GM18868 (cell line): ENCODE data around the gene HJURP.
"Not testable (repeated sequence)": the region's sequence is repeated elsewhere in the genome, so short reads cannot be mapped to it uniquely, and the experiment has no call there.

Experiments
- ATAC-seq: cut with Tn5 transposase; IDR thresholded peaks from one replicate; pipeline ENCODE4 v1.9.1; 2021; ENCODE audit warnings: mild to moderate bottlenecking, moderate library complexity; ENCODE audit not compliant: unreplicated experiment

HJURP gene

GRCh38 chr2:233854241-233854981 is at the start of gene HJURP:
TSS of gene HJURP (minus strand) at chr2:233854535. CDS start at chr2:233854500, 35 bp downstream.
- peak; percentile 98 for ATAC-seq

- no peak for ATAC-seq
These were observed 47.5 kb upstream of the HJURP start for GRCh38 chr2:233901884-233902283.

GRCh38 chr2:233901367-233901766 is 47.0 kb upstream of the HJURP start:
- no peak for ATAC-seq

- ATAC-seq, result not testable (repeated sequence)
These were observed 41.9 kb upstream of the HJURP start for GRCh38 chr2:233896253-233896652.

GRCh38 chr2:233892793-233893192 is 38.5 kb upstream of the HJURP start:
- no peak for ATAC-seq

GRCh38 chr2:233882353-233882752 is 28.0 kb upstream of the HJURP start:
- ATAC-seq, result no peak

GRCh38 chr2:233872125-233872524 is 17.8 kb upstream of the HJURP start:
- not testable (repeated sequence) for ATAC-seq

- no peak for ATAC-seq
These were observed 17.1 kb upstream of the HJURP start for GRCh38 chr2:233871432-233871831.

GRCh38 chr2:233867993-233868532 is 13.7 kb upstream of the HJURP start, which contains the start of gene MSL3B:
TSS of gene MSL3B (minus strand) at chr2:233868386.
- ATAC-seq, result no peak

GRCh38 chr2:233866479-233866878 is 12.1 kb upstream of the HJURP start:
- no peak for ATAC-seq

GRCh38 chr2:233865838-233866237 is 11.5 kb upstream of the HJURP start:
- ATAC-seq, result no peak

- ATAC-seq, result no peak
These were observed 8.0 kb upstream of the HJURP start for GRCh38 chr2:233862261-233862768.

- no peak for ATAC-seq
These were observed 4.0 kb upstream of the HJURP start for GRCh38 chr2:233858331-233858730.

- ATAC-seq, result no peak
These were observed 3.3 kb upstream of the HJURP start for GRCh38 chr2:233857511-233858141.

- no peak for ATAC-seq
These were observed 1.8 kb upstream of the HJURP start for GRCh38 chr2:233856184-233856583.

GRCh38 chr2:233855345-233855744 is 1.0 kb upstream of the HJURP start:
- ATAC-seq, result no peak

GRCh38 chr2:233853883-233854240 is 473 bp downstream of the HJURP start:
- ATAC-seq, result no peak

- ATAC-seq, result no peak
These were observed 982 bp downstream of the HJURP start for GRCh38 chr2:233853353-233853752.

- no peak for ATAC-seq
These were observed 2.3 kb downstream of the HJURP start for GRCh38 chr2:233852056-233852455.

- no peak for ATAC-seq
These were observed 3.2 kb downstream of the HJURP start for GRCh38 chr2:233851169-233851568.

GRCh38 chr2:233850745-233851144 is 3.6 kb downstream of the HJURP start:
- no peak for ATAC-seq
